Right renal pelvis (tissue), 4 donors: ENCODE data around the gene HCN2. TPM values are rescaled to one million over a fixed set of nuclear protein-coding genes. Genes with fewer than 3 reads are reported as not detected.

ENCODE experiments used
- polyA plus RNA-seq, 4 donors: library from polyadenylated mRNA; unstranded; fragments of 120-200 nt; gene quantifications; one replicate each; pipeline ENCODE4 v1.2.1, GENCODE V29; 2013; ENCODE audit not compliant: insufficient read length in 4 of 4

The HCN2 gene
- polyA plus RNA-seq, 4 donors: 0.18 to 0.44 (median 0.23) TPM

Other genes starting within 250 kb of the HCN2 start
- 10 to 100 TPM; 23.6 to 32.8 (median 24.5) TPM for gene MIER2, start 245.1 kb upstream of the HCN2 start, polyA plus RNA-seq
- gene C2CD4C, start 180.7 kb upstream of the HCN2 start, polyA plus RNA-seq: 1 to 10 TPM; 1.4 to 3.4 (median 1.8) TPM
- gene SHC2, start 128.8 kb upstream of the HCN2 start, polyA plus RNA-seq: 10 to 100 TPM; 25.1 to 41.9 (median 28.7) TPM
- gene MADCAM1, start 93.4 kb upstream of the HCN2 start, polyA plus RNA-seq: 1 to 10 TPM; 2.8 to 5.6 (median 3.6) TPM
- 10 to 100 TPM in 1 of 4 donors, 1 to 10 TPM in 3; 5.5 to 18.3 (median 6.6) TPM for gene TPGS1, start 82.4 kb upstream of the HCN2 start, polyA plus RNA-seq
- gene CDC34, start 58.1 kb upstream of the HCN2 start, polyA plus RNA-seq: 10 to 100 TPM; 56.1 to 75.0 (median 60.6) TPM
- gene GZMM, start 45.8 kb upstream of the HCN2 start, polyA plus RNA-seq: under 1 TPM; 0.17 to 0.43 (median 0.29) TPM
- 100 to 1,000 TPM; 419 to 639 (median 444) TPM for gene BSG, start 17.3 kb upstream of the HCN2 start, polyA plus RNA-seq
- 10 to 100 TPM; 52.8 to 71.6 (median 57.0) TPM for gene POLRMT, start 43.7 kb downstream of the HCN2 start, polyA plus RNA-seq
- gene FGF22, start 50.0 kb downstream of the HCN2 start, polyA plus RNA-seq: under 1 TPM; 0.23 to 0.73 (median 0.48) TPM
- gene RNF126, start 73.3 kb downstream of the HCN2 start, polyA plus RNA-seq: 10 to 100 TPM; 20.8 to 36.7 (median 27.4) TPM
- gene FSTL3, start 86.5 kb downstream of the HCN2 start, polyA plus RNA-seq: 10 to 100 TPM; 13.8 to 22.5 (median 16.3) TPM
- gene PRSS57, start 105.6 kb downstream of the HCN2 start, polyA plus RNA-seq: under 1 TPM; 0.17 to 0.48 (median 0.37) TPM
- gene PALM, start 119.1 kb downstream of the HCN2 start, polyA plus RNA-seq: 100 to 1,000 TPM in 1 of 4 donors, 10 to 100 TPM in 3; 79.7 to 121 (median 87.5) TPM
- 1 to 10 TPM; 7.6 to 9.7 (median 8.0) TPM for gene MISP, start 161.2 kb downstream of the HCN2 start, polyA plus RNA-seq
- gene PTBP1, start 207.6 kb downstream of the HCN2 start, polyA plus RNA-seq: 100 to 1,000 TPM; 365 to 458 (median 390) TPM
- gene PLPPR3, start 232.1 kb downstream of the HCN2 start, polyA plus RNA-seq: 10 to 100 TPM in 3 of 4 donors, 1 to 10 TPM in 1; 8.6 to 19.1 (median 13.6) TPM
- gene AZU1, start 238.0 kb downstream of the HCN2 start, polyA plus RNA-seq: 1 to 10 TPM in 2 of 4 donors, under 1 TPM in 2; 0.76 to 2.4 (median 1.2) TPM